H1 (cell line): ENCODE data around the gene HPS5. TPM values are rescaled to one million over a fixed set of nuclear protein-coding genes. Genes with fewer than 3 reads are reported as not detected.

Experiments used
- CTCF ChIA-PET: fragments of 300-600 bp; sonication (Branson Sonifier 250); formaldehyde crosslinking; loops from one replicate; lab custom pipeline; 2021; ENCODE audit not compliant: partially characterized antibody; lab: Charles Lee
- POLR2A ChIA-PET: fragments of 300-600 bp; sonication (Branson Sonifier 250); formaldehyde crosslinking; loops from one replicate; lab custom pipeline; 2021; ENCODE audit warnings: inconsistent platforms; ENCODE audit not compliant: partially characterized antibody; lab: Charles Lee
- DNase-seq, 2 experiments: peaks; one replicate each; pipeline versions ENCODE4 v3.0.0 to v3.0.0-alpha.2; 2010 to 2022; ENCODE audit warnings: low spot score in 2 of 2, low read depth in 1 of 2, mixed read lengths in 1 of 2
- FAIRE-seq: peaks from 2 replicates; lab custom pipeline; 2011; peaks lifted over from hg19 to GRCh38; lab: Jason Lieb, UNC
- H2AFZ ChIP-seq: 2 replicates; pipeline ENCODE4 v1.8.1; 2012; ENCODE audit warnings: low read length, inconsistent platforms
- H2AK5ac ChIP-seq: 2 replicates; pipeline ENCODE4 v1.6.1; 2013; ENCODE audit warnings: low read depth, low read length
- H2BK120ac ChIP-seq: replicated peaks from 2 replicates; pipeline ENCODE3; 2013; ENCODE audit warnings: low read depth, low read length, inconsistent platforms
- H2BK12ac ChIP-seq: 2 replicates; pipeline ENCODE4 v1.6.1; 2013; ENCODE audit warnings: low read depth, low read length
- H2BK15ac ChIP-seq: 2 replicates; pipeline ENCODE4 v1.6.1; 2013; ENCODE audit warnings: low read length
- H2BK20ac ChIP-seq: 2 replicates; pipeline ENCODE4 v1.6.1; 2013; ENCODE audit warnings: low read length
- H2BK5ac ChIP-seq: 2 replicates; pipeline ENCODE4 v1.6.1; 2013; ENCODE audit warnings: low read depth, low read length
- H3K14ac ChIP-seq: 2 replicates; pipeline ENCODE4 v1.6.1; 2013; ENCODE audit warnings: inconsistent platforms; ENCODE audit not compliant: insufficient read length
- H3K18ac ChIP-seq: 2 replicates; pipeline ENCODE4 v1.6.1; 2013; ENCODE audit warnings: low read length; ENCODE audit errors: extremely low read depth
- H3K23ac ChIP-seq: 2 replicates; pipeline ENCODE4 v1.6.1; 2013; ENCODE audit warnings: inconsistent platforms; ENCODE audit not compliant: insufficient read length
- H3K23me2 ChIP-seq: 2 replicates; pipeline ENCODE4 v1.6.1; 2013; ENCODE audit warnings: low read depth, low read length
- H3K27ac ChIP-seq: 2 replicates; pipeline ENCODE4 v1.6.1; 2011; ENCODE audit warnings: low read depth, low read length, inconsistent platforms
- H3K27me3 ChIP-seq, 4 experiments: replicated peaks in 1 of 4; 1 replicate in 1 of 4; 2 replicates in 3 of 4; pipeline versions ENCODE4 v1.6.1 to v1.8.1; 2011 to 2013; ENCODE audit warnings: low read length in 3 of 4, mild to moderate bottlenecking in 3 of 4, inconsistent platforms in 2 of 4, mixed read lengths in 2 of 4, moderate library complexity in 1 of 4; ENCODE audit not compliant: control insufficient read depth in 3 of 4, insufficient read depth in 3 of 4; ENCODE audit errors: extremely low read depth in 1 of 4
- H3K36me3 ChIP-seq, 4 experiments: 2 replicates each; pipeline versions ENCODE4 v1.6.1 to v1.8.1; 2011 to 2013; ENCODE audit warnings: mild to moderate bottlenecking in 4 of 4, low read length in 3 of 4, moderate library complexity in 2 of 4, control low read depth in 1 of 4, inconsistent platforms in 1 of 4; ENCODE audit not compliant: insufficient read depth in 4 of 4, control insufficient read depth in 2 of 4
- H3K4ac ChIP-seq: replicated peaks from 2 replicates; pipeline ENCODE3; 2013; ENCODE audit warnings: low read length, low read depth, mixed read lengths, inconsistent platforms; ENCODE audit not compliant: insufficient read length
- H3K4me1 ChIP-seq, 4 experiments: replicated peaks in 1 of 4; 1 replicate in 1 of 4; 2 replicates in 3 of 4; pipeline versions ENCODE4 v1.6.1 to v1.8.1; 2011 to 2013; ENCODE audit warnings: low read length in 3 of 4, inconsistent platforms in 2 of 4, mixed read lengths in 1 of 4; ENCODE audit not compliant: insufficient read depth in 4 of 4, control insufficient read depth in 3 of 4
- H3K4me2 ChIP-seq, 2 experiments: 2 replicates each; pipeline versions ENCODE4 v1.6.1 to v1.8.1; 2011 to 2013; ENCODE audit warnings: low read depth in 2 of 2, low read length in 2 of 2, control low read depth in 1 of 2, inconsistent platforms in 1 of 2, mild to moderate bottlenecking in 1 of 2; ENCODE audit not compliant: insufficient read depth in 1 of 2
- H3K4me3 ChIP-seq, 4 experiments: fragments of 200-600, 300-600 bp in 1 of 4; sonication (generic), shearing (Covaris generic), sonication (Bioruptor Twin) in 1 of 4; 2 replicates each; pipeline versions ENCODE4 v1.5.1 to v1.8.1; 2011 to 2016; ENCODE audit warnings: low read length in 4 of 4, low read depth in 3 of 4, control low read depth in 2 of 4, inconsistent platforms in 2 of 4, mild to moderate bottlenecking in 2 of 4, mixed read lengths in 1 of 4, moderate library complexity in 1 of 4; ENCODE audit not compliant: insufficient read depth in 2 of 4; ENCODE audit errors: extremely low read depth in 1 of 4
- H3K56ac ChIP-seq: replicated peaks from 2 replicates; pipeline ENCODE3; 2013; ENCODE audit warnings: low read depth, mild to moderate bottlenecking, mixed read lengths, low read length, inconsistent platforms; ENCODE audit not compliant: insufficient read length
- H3K79me1 ChIP-seq: 2 replicates; pipeline ENCODE4 v1.6.1; 2013; ENCODE audit warnings: low read depth, low read length, control low read depth
- H3K79me2 ChIP-seq, 2 experiments: 2 replicates each; pipeline versions ENCODE4 v1.6.1 to v1.8.1; 2012 to 2013; ENCODE audit warnings: low read length in 2 of 2, mild to moderate bottlenecking in 2 of 2, inconsistent platforms in 1 of 2; ENCODE audit not compliant: insufficient read depth in 2 of 2, control insufficient read depth in 1 of 2
- H3K9ac ChIP-seq, 4 experiments: replicated peaks in 1 of 4; 1 replicate in 1 of 4; 2 replicates in 3 of 4; pipeline versions ENCODE4 v1.6.1 to v1.8.1; 2011 to 2013; ENCODE audit warnings: low read depth in 3 of 4, low read length in 3 of 4, control low read depth in 2 of 4, mild to moderate bottlenecking in 2 of 4, moderate library complexity in 2 of 4, inconsistent platforms in 1 of 4; ENCODE audit errors: extremely low read depth in 1 of 4
- H3K9me3 ChIP-seq, 2 experiments: 2 replicates each; pipeline versions ENCODE4 v1.6.1 to v1.8.1; 2012 to 2013; ENCODE audit warnings: mild to moderate bottlenecking in 2 of 2, moderate library complexity in 2 of 2, control low read depth in 1 of 2, inconsistent platforms in 1 of 2, low read depth in 1 of 2, low read length in 1 of 2, mixed read lengths in 1 of 2; ENCODE audit not compliant: insufficient read depth in 2 of 2
- H4K20me1 ChIP-seq, 2 experiments: replicated peaks in 1 of 2; 2 replicates each; pipeline versions ENCODE3 to v1.8.1; 2011 to 2013; ENCODE audit warnings: inconsistent platforms in 2 of 2, low read length in 2 of 2, mild to moderate bottlenecking in 1 of 2; ENCODE audit not compliant: insufficient read depth in 2 of 2, control insufficient read depth in 1 of 2
- H4K5ac ChIP-seq: 2 replicates; pipeline ENCODE4 v1.6.1; 2013; ENCODE audit warnings: low read length, low read depth, mixed read lengths, inconsistent platforms; ENCODE audit not compliant: insufficient read length
- H4K8ac ChIP-seq: 2 replicates; pipeline ENCODE4 v1.8.0; 2013; ENCODE audit warnings: mild to moderate bottlenecking, moderate library complexity, low read length, inconsistent platforms; ENCODE audit not compliant: insufficient read depth; ENCODE audit errors: extremely low read depth
- H4K91ac ChIP-seq: replicated peaks from 2 replicates; pipeline ENCODE3; 2013; ENCODE audit warnings: low read length, mixed read lengths, inconsistent platforms; ENCODE audit not compliant: insufficient read length
- KDM5A ChIP-seq: fragments of 200-600 bp; IDR thresholded peaks from 2 replicates; pipeline ENCODE4 v1.7.1; 2012; ENCODE audit warnings: mild to moderate bottlenecking, low read length, inconsistent platforms, mixed read lengths
- POLR2A ChIP-seq, 2 experiments: IDR thresholded peaks; 1 replicate in 1 of 2; 2 replicates in 1 of 2; pipeline ENCODE4 v1.6.1; 2011; ENCODE audit warnings: low read depth in 2 of 2, low read length in 2 of 2, mild to moderate bottlenecking in 2 of 2; ENCODE audit errors: control extremely low read depth in 1 of 2
- RBBP5 ChIP-seq: IDR thresholded peaks from 2 replicates; pipeline ENCODE4 v1.7.1; 2012; ENCODE audit warnings: low read depth, mild to moderate bottlenecking, inconsistent platforms, low read length, moderate library complexity, borderline replicate concordance
- RNF2 ChIP-seq: fragments of 200-900, 300-1000 bp; sonication (generic); IDR thresholded peaks from 2 replicates; pipeline ENCODE4 v1.7.1; 2016; ENCODE audit warnings: borderline replicate concordance, low read depth, mild to moderate bottlenecking, antibody characterized with exemption, low read length; ENCODE audit not compliant: poor library complexity, severe bottlenecking; ENCODE audit errors: missing control alignments
- TAF1 ChIP-seq: IDR thresholded peaks from 2 replicates; pipeline ENCODE4 v1.6.1; 2011; ENCODE audit warnings: mild to moderate bottlenecking, low read depth, low read length
- WGBS, 2 experiments: shearing (Covaris generic) in 1 of 2; methylation state at CpG; one replicate each; pipeline versions ENCODE4 v1.1.6 to v1.1.7; 2013 to 2015; ENCODE audit warnings: low lambda C conversion rate in 2 of 2, mixed read lengths in 2 of 2, inconsistent platforms in 1 of 2, low coverage in 1 of 2, missing lambda C conversion rate in 1 of 2; ENCODE audit not compliant: insufficient replicate concordance in 2 of 2, insufficient coverage in 1 of 2, insufficient read length in 1 of 2; ENCODE audit errors: extremely low coverage in 1 of 2, missing lambda C conversion rate in 1 of 2; 5-methylcytosine and 5-hydroxymethylcytosine counted together
- polyA plus RNA-seq, 7 experiments: library from polyadenylated mRNA; depleted of rRNA in 3 of 7; stranded (reverse) in 5 of 7; unstranded in 2 of 7; fragments of >200 nt in 5 of 7; fragments of 200-250 nt in 2 of 7; gene quantifications; 1 replicate in 5 of 7; 2 replicates in 1 of 7; 4 replicates in 1 of 7; pipeline versions ENCODE4 v1.2.1 to v1.2.3, GENCODE V29; 2011 to 2013; ENCODE audit warnings: missing spikeins in 2 of 7, mixed read lengths in 2 of 7
- total RNA-seq: library from RNA; stranded (reverse); fragmentation: NEBNext Ultra II Directional; extraction: Animal tissue kit (Norgen Biotek cat#: 25700); gene quantifications from 2 replicates; pipeline ENCODE4 v1.2.1, GENCODE V29; 2021

HPS5 gene
- total and polyA plus RNA-seq, 2 of the 8 experiments (the other 6 are each of a cell fraction or from before 2014, with no cell fraction given), result 5.0 to 18.5 TPM

DNA sequence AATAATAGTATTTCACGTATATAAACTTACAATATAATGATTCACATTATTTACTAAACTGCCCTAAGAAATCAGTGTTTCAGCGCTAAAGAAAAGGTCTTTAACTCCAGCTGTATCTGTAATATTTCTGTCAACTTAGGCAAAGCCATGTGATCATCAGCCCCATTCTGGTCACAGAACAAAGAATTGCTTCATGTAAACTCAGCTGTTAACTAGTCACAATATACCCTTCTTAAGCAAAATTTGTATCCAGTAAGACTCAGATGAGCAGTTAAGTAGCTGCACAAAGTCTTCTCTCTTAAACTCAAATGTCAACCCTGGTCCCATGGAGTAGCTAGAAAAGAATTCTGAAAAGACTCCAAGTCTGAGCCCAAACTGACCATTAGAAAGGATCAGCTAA, 26.6 kb downstream of the HPS5 start:
- no peak overlapping the region for H4K8ac ChIP-seq
- no peak for DNase-seq
- H3K4me1 ChIP-seq, result no peaks in the 10 kb centered on the region
- H3K4ac ChIP-seq, result no peak overlapping the region
- no peak overlapping the region for H3K9ac ChIP-seq
- H3K36me3 ChIP-seq, result peaks cover 6 to 68% (median 51%) of the 10 kb centered on the region in 4 experiments; a peak in 7 of 8 replicates
- 98% methylated on average over 2 of the region's 2 CpGs; no CpG with 5 or more reads in 1 of the 2 experiments for WGBS, 2 experiments
- no peak overlapping the region for H3K18ac ChIP-seq
- no peak overlapping the region for H4K91ac ChIP-seq
- no peak overlapping the region for H2BK12ac ChIP-seq
- no peaks in the 10 kb centered on the region for H3K27me3 ChIP-seq
- H3K4me3 ChIP-seq, result no peak overlapping the region
- no peak overlapping the region for H3K27ac ChIP-seq
- no peak for FAIRE-seq
- TF ChIP-seq RBBP5 (no peak), KDM5A (no peak), POLR2A (IDR thresholded peaks at IDR 0.05; ENCODE audit: control extremely low read depth in 1 of 2, low read depth in 2 of 2, low read length in 2 of 2) (no peak), TAF1 (no peak), RNF2 (no peak)
- no peaks in the 10 kb centered on the region for H3K9me3 ChIP-seq
- no peak overlapping the region for H4K5ac ChIP-seq
- H3K23me2 ChIP-seq, result no peaks in the 10 kb centered on the region
- H2BK20ac ChIP-seq, result no peak overlapping the region
- H3K56ac ChIP-seq, result no peak overlapping the region
- no peak overlapping the region for H2BK15ac ChIP-seq
- H3K4me2 ChIP-seq, result no peak overlapping the region
- H2AFZ ChIP-seq, result no peak overlapping the region
- H3K14ac ChIP-seq, result no peak overlapping the region
- ChIA-PET POLR2A (interaction anchor here (0.9 to 1.2 kb wide), 2 partner anchors 8 to 19 kb away, joined by 3 read pairs; no protein-coding TSS in a partner anchor), CTCF (interaction anchor here (0.5 to 1.8 kb wide), 4 partner anchors 11 to 180 kb away, joined by 3 to 7 read pairs (median 4); no protein-coding TSS in a partner anchor)
- H2AK5ac ChIP-seq, result no peak overlapping the region
- no peaks in the 10 kb centered on the region for H3K79me2 ChIP-seq
- peaks cover 0 to 2% of the 10 kb centered on the region in 2 experiments for H4K20me1 ChIP-seq
- no peak overlapping the region for H2BK5ac ChIP-seq
- no peaks in the 10 kb centered on the region for H3K79me1 ChIP-seq
- H2BK120ac ChIP-seq, result no peak overlapping the region
- H3K23ac ChIP-seq, result no peak overlapping the region
